ENCODE results near the gene PTGDR2.

Gene PTGDR2

GRCh38 chr11:60803273-60803936, 52.3 kb downstream of the PTGDR2 start:
- DNase-seq = no peak

- DNase-seq = no peak
These were observed 54.6 kb downstream of the PTGDR2 start for GRCh38 chr11:60801194-60801593.

Data from NCI-H526 treated with DMSO at 0.1 percent for 48 hours (cell line).